ENCODE data around the gene FOSL2.

FOSL2 gene

DNA sequence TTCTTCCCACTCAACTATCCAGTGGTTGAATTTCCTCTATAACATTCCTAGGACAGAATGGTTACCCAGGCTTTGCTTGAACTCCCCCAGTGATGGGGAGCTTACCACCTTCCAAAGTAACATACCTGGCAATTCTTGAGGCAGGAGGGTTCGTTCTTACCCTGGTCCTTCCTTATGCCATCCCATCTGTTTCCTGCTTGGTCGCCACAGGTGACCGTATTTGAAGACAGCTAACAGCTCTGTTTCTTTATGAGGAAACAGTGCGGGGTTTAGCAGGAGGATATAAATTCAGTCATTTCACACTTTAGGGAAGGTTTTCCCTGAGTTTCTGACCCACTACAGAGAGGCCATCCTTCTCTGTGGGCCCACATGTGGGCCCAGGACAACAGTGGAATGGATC, 42.6 kb downstream of the FOSL2 start:
- no peak for DNase-seq

DNA sequence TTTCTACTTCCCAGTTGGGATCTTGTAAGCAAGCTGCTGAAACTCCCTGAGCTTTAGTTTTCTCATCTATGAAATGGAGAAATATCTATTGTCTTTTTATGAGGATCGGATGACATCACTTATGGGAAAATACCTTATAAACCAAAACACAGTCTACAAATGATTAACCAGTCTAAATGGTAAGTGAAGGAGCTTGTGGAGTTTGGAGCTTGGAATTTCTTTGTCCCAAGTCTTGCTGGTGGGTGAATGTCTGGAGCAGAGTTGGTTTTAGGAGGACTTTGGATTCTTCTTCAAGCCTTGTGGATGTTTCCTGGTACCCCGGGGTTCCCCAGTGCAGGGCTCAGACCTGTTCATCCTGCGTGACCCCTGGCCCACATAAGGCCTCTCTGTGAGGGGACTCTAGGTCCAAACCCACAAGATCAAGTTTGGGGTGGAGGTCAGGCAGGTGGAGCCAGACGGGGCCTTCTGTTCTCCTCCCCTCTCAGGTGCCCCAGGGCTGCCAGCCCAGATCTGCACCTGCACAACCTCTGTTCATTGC, 43.2 kb downstream of the FOSL2 start:
- no peak for DNase-seq

DNA sequence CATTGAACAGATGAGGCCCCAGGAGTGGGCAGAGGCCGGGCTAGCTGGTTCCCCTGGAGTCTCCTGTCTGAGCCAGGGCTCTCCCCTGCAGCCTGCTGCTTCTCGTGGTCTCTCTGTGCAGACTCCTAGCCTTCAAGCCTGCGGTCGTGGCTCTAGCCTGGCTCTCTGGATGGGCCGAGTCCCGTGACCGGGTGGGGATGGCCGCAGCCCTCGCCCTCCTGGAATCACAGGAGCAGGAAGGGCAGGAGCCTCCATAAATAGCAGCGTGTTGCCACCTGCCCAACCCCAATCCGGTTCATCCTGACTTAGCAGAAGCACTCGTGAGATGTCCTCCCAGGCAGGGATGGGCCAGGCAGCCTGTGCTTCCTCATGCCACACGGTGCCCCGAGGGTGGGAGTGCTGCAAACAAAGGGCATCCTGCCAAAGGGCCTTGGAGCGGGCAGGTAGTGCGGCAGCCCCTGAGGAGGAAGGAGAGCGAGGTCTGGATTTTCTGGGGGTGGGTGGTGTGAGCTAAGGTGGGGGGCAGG, 43.9 kb downstream of the FOSL2 start:
- DNase-seq = peak; percentile 14

DNA sequence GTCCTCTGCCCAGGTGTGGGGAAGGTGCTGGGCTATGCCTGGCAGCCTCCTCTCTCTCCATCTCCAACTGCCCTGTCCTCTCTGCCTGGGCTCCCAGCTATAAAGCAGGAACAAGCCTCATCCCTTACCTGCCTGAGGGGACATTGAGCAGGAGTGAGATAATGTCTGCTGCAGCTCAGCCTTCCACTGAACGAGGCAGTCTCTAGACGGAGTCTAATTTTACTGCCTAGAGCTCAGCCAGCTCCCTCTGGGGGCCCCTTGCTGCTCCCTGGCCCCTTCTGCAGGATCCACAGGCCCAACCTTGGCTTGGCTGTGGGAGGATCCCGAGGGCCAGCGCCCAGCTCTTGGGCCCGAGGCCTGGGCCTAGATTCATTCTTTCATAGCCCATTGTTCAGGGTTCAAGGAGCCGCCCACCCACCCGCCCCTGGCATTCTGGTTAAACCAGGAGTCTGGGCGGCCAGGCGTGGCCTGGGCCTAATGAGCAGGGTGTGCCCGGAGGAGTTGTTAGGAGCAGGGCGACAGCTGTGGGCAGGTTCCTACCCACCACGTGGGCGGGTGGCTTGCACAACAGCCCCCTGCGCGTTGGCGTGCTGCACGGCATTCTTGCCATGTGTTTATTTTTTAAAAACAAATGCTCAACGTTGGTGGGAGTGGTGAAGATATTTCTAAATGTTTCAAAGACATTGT, 44.6 kb downstream of the FOSL2 start:
- DNase-seq = no peak

- no peak for DNase-seq
These were observed 45.3 kb downstream of the FOSL2 start for GRCh38 chr2:28437918-28438317.

GRCh38 chr2:28438532-28439063, 45.9 kb downstream of the FOSL2 start:
- DNase-seq = no peak

DNA sequence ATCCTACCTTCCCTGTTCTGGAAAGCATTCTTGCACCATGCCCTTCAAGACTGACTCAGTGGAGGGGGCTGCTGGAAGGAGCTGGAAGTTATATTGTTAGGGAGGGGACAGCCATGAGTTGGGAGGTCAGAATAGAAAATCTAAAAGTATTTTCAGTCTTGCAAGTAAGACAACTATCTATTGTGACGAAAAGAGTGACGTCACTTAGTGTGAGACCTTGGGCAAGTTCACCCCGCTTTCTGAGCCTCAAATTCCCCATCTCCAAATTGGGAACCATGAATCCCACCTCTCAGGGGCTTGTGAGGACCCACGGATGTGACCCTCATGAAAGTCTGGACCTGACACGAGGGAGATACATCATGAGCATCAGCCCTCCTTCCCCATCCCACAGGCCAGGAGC, 46.5 kb downstream of the FOSL2 start:
- no peak for DNase-seq

DNA sequence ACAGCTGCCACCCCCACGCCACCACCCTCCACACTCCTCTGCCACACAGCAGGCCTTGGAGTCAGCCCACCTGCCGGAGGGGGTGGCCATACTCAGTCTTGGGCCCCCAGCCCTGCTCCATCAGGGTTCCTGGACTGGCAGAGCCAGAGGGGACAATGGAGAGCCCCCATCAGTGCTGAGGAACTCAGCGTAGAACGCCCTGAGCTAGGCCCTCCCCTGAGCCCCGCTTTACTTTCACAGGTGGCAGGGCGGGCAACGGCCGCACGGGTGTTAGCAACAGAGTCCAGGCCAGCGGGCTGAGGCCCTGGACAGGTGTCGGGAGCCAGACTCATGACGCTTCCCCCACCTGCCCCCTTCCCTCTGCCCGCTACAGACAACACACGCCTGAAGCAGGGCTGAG, 47.1 kb downstream of the FOSL2 start:
- no peak for DNase-seq

GRCh38 chr2:28442328-28442727, 49.7 kb downstream of the FOSL2 start:
- no peak for DNase-seq

DNA sequence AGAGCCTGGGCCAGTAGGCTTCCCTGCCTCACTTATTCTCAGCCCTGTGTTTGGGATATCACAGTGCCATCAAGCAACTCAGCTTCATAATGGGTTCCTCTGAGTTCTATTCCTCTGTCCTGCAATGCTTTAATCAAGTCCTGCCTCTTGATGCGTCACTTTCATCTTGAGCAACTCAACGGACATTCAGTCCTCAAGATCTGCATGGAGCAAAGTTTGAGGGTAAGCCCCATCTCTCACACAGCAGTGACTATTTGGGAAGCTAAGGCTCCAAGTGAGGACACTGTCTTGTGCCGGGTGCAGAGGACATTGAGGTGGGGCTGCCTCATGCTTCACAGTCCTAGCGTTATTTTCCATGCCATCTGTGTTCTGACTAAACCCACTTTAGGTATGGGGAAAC, 52.3 kb downstream of the FOSL2 start:
- DNase-seq = no peak

- no peak for DNase-seq
These were observed 53.0 kb downstream of the FOSL2 start for GRCh38 chr2:28445448-28446258.

GRCh38 chr2:28446531-28446930, 53.9 kb downstream of the FOSL2 start:
- no peak for DNase-seq

- no peak for DNase-seq
These were observed 54.4 kb downstream of the FOSL2 start for GRCh38 chr2:28447086-28447485.

GRCh38 chr2:28447943-28448792, 55.5 kb downstream of the FOSL2 start:
- no peak for DNase-seq

DNA sequence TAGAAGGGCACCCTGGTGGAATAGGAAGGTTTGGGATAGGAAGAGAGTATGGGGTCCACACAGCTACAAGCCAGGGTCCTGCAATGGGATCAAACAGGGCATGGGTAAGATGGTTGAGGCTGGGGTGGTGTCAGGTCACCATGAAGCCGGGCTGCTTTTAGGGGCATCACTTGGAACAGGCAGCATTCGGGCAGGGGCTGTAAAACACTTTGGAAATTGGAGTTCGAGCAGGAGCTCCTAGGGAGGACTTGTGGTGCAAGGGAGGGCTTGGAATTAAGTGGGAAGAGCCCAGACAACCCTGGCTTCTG, 56.1 kb downstream of the FOSL2 start:
- DNase-seq = no peak

- DNase-seq = no peak
These were observed 56.4 kb downstream of the FOSL2 start for GRCh38 chr2:28449126-28449487.

- DNase-seq = no peak
These were observed 57.1 kb downstream of the FOSL2 start for GRCh38 chr2:28449488-28450395.

- no peak for DNase-seq
These were observed 58.4 kb downstream of the FOSL2 start for GRCh38 chr2:28450901-28451565.

GRCh38 chr2:28451793-28452533, 59.3 kb downstream of the FOSL2 start:
- DNase-seq = no peak

GRCh38 chr2:28452534-28453081, 60.0 kb downstream of the FOSL2 start:
- DNase-seq = no peak
